GM21786 (cell line): ENCODE measurements around the gene CPLANE1.

Experiments
- ATAC-seq: cut with Tn5 transposase; IDR thresholded peaks from one replicate; pipeline ENCODE4 v1.9.1; 2021; ENCODE audit not compliant: unreplicated experiment

CPLANE1 gene

DNA sequence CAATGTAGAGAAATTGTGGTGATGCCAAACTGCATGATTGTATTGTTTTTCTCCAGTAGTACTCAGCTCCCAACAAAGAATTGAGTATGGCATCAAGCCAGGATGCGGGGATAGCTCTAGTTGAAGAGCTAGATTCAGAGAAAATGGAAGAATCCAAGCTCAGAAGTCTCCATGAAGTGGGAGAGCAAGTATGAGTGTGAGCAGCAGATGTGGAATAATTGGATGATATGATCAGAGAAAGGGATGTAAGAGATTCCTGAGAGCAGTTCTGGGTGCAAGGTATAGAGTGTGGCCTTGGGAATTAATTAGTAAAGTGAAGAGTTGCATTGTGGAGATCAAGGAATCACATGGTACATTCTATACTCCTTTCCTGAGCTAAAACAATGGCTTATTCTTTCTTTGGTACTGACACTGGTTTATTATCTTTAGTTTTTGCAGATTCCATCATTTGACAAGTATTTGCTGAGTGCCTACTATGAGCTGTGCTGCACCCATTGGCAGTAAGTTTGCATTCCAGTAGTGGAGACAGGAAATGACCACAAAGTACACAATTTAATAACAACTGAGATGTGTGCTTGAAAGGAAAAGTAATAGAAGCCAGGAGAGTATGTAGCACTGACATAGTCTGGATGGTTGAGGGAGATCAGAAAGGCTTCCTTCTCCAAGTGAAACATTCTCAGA, 177.1 kb downstream of the CPLANE1 start:
- ATAC-seq: no peak

DNA sequence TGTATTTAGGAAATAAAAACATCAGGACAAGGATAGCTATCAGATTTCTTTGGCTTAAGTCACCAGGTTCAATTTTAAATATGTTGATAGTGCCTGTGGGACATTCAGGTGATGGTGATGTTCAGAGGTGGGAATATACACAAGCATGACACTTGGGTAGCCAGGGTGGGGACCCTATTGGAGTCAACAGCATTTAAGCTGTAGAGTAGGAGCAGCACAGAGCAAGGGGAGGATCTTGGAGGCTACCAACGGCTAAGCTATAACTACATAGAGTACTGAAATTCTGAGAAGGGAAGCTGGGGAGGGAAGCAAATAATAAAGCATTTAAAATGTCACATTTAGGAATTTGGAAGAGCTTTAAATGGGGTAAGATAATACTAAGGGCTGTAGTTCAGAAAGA, 177.7 kb downstream of the CPLANE1 start:
- ATAC-seq: no peak

GRCh38 chr5:37064442-37064841, 184.7 kb downstream of the CPLANE1 start:
- no peak for ATAC-seq

- ATAC-seq: no peak
These were observed 185.4 kb downstream of the CPLANE1 start for GRCh38 chr5:37063739-37064138.

DNA sequence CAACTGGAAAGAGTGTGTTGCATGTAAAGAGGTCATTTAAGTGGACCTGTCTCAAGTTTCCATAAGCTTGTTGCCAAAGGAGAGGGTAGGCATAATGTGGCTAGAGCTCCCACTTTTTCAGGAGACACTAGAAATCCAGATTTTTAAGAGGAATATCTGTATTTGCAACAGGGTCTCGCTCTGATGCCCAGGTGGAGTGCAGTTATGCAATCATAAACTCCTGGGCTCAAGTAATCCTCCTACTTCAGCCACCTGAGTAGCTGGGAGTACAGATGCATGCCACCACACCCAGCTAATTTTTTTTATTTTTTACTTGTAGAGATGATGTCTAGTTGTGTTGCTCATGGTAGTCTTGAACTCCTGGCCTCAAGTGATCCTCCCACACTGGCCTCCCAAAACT, 189.1 kb downstream of the CPLANE1 start:
- no peak for ATAC-seq

DNA sequence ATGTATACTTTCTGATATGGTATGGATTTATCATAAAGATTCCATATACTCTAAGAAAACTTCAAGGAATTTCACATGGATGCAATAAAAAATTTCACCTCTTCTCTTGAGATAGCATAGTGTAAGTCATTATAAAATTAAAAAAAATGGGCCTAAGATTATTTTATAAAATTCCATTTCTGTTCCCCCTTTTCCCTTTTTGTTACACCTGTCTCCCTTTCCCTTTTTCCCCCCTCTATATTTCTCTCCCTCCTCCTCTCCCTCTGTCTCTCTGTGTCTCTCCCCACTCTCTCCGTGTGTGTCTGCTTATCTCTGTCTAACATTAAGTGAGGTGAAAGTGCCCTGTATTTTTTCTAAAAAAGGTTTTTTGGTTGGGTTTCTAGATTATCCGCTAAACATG, 192.4 kb downstream of the CPLANE1 start:
- no peak for ATAC-seq
